Mesendoderm (in vitro differentiated cells): ENCODE measurements around the gene SLC2A11.
"Not testable (repeated sequence)": the region's sequence is repeated elsewhere in the genome, so short reads cannot be mapped to it uniquely, and the experiment has no call there.

Experiments used
- DNase-seq: peaks from one replicate; pipeline ENCODE4 v3.0.0; 2013
- H2AK5ac ChIP-seq: 2 replicates; pipeline ENCODE4 v1.6.1; 2013; ENCODE audit warnings: low read length, inconsistent platforms
- H2BK120ac ChIP-seq: 2 replicates; pipeline ENCODE4 v1.6.1; 2013; ENCODE audit warnings: low read depth, mild to moderate bottlenecking, low read length, moderate library complexity, mixed read lengths
- H2BK15ac ChIP-seq: replicated peaks from 2 replicates; pipeline ENCODE4 v1.6.1; 2013; ENCODE audit warnings: low read depth, mild to moderate bottlenecking, moderate library complexity
- H2BK5ac ChIP-seq: 2 replicates; pipeline ENCODE4 v1.6.1; 2013; ENCODE audit warnings: low read length, inconsistent platforms
- H3K18ac ChIP-seq: 2 replicates; pipeline ENCODE4 v1.6.1; 2013; ENCODE audit warnings: mild to moderate bottlenecking, low read length, mixed read lengths
- H3K23ac ChIP-seq: one replicate; pipeline ENCODE4 v1.6.1; 2013; ENCODE audit warnings: low read length
- H3K27ac ChIP-seq: 2 replicates; pipeline ENCODE4 v1.5.1; 2013; ENCODE audit warnings: low read depth, mild to moderate bottlenecking, inconsistent platforms, low read length, moderate library complexity
- H3K27me3 ChIP-seq: 2 replicates; pipeline ENCODE4 v1.6.1; 2013; ENCODE audit warnings: low read length, control low read depth, mild to moderate bottlenecking, inconsistent platforms; ENCODE audit not compliant: insufficient read depth, poor library complexity
- H3K36me3 ChIP-seq: 2 replicates; pipeline ENCODE4 v1.6.1; 2013; ENCODE audit warnings: low read length, inconsistent platforms; ENCODE audit not compliant: control insufficient read depth, insufficient read depth
- H3K4ac ChIP-seq: one replicate; pipeline ENCODE4 v1.6.1; 2013; ENCODE audit warnings: low read depth, mild to moderate bottlenecking, low read length, moderate library complexity
- H3K4me1 ChIP-seq: 2 replicates; pipeline ENCODE4 v1.6.1; 2013; ENCODE audit warnings: low read depth, low read length, inconsistent platforms; ENCODE audit not compliant: control insufficient read depth
- H3K4me2 ChIP-seq: 2 replicates; pipeline ENCODE4 v1.6.1; 2013; ENCODE audit warnings: low read length
- H3K4me3 ChIP-seq: 2 replicates; pipeline ENCODE4 v1.5.1; 2013; ENCODE audit warnings: mild to moderate bottlenecking, low read length
- H3K56ac ChIP-seq: one replicate; pipeline ENCODE4 v1.6.1; 2013; ENCODE audit warnings: low read length
- H3K79me1 ChIP-seq: 2 replicates; pipeline ENCODE4 v1.6.1; 2013; ENCODE audit warnings: low read length, inconsistent platforms
- H3K79me2 ChIP-seq: 2 replicates; pipeline ENCODE4 v1.6.1; 2013; ENCODE audit warnings: mild to moderate bottlenecking, low read length; ENCODE audit not compliant: control insufficient read depth, insufficient read depth
- H3K9ac ChIP-seq: 2 replicates; pipeline ENCODE4 v1.6.1; 2013; ENCODE audit warnings: low read length, inconsistent platforms
- H4K5ac ChIP-seq: one replicate; pipeline ENCODE4 v1.6.1; 2013; ENCODE audit warnings: low read length
- H4K8ac ChIP-seq: one replicate; pipeline ENCODE4 v1.6.1; 2013; ENCODE audit warnings: low read depth, mild to moderate bottlenecking, control low read depth, low read length, moderate library complexity
- WGBS: extraction: QIAGEN DNeasy Blood & Tissue Kit; methylation state at CpG from one replicate; pipeline ENCODE4 v1.1.7; 2013; ENCODE audit warnings: low lambda C conversion rate, missing lambda C conversion rate; ENCODE audit not compliant: insufficient coverage; ENCODE audit errors: extremely low coverage; 5-methylcytosine and 5-hydroxymethylcytosine counted together

SLC2A11 gene

DNA sequence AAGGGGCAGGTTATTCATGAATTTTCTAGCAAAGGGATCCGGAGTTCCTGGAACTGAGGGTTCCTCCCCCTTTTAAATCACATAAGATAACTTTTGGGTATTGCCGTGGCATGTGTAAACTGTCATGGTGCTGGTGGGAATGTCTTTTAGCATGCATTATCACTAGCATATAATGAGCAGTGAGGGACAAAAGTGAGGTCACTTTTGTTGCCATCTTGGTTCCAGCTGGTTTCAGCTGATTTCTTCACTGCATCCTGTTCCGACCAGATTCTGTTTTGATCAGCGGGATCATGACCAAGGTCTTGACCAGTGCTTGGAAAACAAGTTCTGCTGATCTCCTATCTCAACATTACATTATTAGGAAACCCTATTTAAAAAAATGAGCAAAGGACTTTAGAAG is 43.9 kb downstream of the SLC2A11 start:
- DNase-seq, result no peak
- Histone ChIP-seq H4K5ac (no peak overlapping the region), H3K79me2 (no peaks in the 10 kb centered on the region), H3K9ac (no peak overlapping the region), H2BK5ac (no peak overlapping the region), H4K8ac (no peak overlapping the region), H3K18ac (no peak overlapping the region), H3K27ac (no peak overlapping the region), H3K79me1 (peaks cover 4% of the 10 kb centered on the region), H3K4me3 (no peak overlapping the region), H3K23ac (no peak overlapping the region), H3K27me3 (no peaks in the 10 kb centered on the region), H3K56ac (no peak overlapping the region), H3K4me2 (no peak overlapping the region), H3K36me3 (peaks cover 4% of the 10 kb centered on the region), H2BK120ac (no peak overlapping the region), H2BK15ac (no peak overlapping the region), H2AK5ac (no peak overlapping the region), H3K4ac (no peak overlapping the region), H3K4me1 (no peaks in the 10 kb centered on the region)
- no CpG with 5 or more reads among the region's 4 CpGs for WGBS

DNA sequence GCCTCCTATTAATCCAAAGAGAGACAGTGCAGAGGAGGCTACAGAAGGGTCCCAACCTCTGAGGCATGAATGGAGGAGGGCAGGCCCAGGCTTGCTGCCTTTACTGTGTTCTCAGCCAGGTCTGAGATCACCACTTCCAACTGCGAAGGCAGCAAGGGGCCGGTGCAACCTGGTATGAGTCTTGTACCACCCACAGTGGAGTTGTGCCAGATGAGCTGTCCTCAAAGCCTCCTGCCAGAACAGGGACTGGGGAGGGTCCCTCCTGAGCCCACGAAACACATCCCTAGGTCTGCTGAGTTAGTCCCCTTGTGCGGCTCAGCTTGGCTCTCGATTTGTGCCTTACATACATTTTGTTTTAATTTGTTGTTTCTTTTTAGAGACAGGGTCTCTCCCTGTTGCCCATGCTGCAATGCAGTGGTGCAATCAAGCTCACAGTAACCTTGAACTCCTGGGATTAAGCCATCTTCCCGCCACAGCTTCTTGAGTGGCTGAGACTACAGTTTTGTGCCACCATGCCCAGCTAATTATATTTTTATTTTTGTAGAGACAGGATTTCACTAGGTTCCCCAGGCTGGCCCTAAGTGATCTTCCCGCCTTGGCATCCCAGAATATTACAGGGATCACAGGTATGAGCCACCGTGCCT is 45.8 kb downstream of the SLC2A11 start:
- Histone ChIP-seq H3K36me3 (no peaks in the 10 kb centered on the region), H3K4me2 (no peak overlapping the region), H4K5ac (no peak overlapping the region), H4K8ac (no peak overlapping the region), H3K27ac (no peak overlapping the region), H3K79me1 (no peaks in the 10 kb centered on the region), H2BK15ac (no peak overlapping the region), H3K4ac (no peak overlapping the region), H3K18ac (no peak overlapping the region), H3K9ac (no peak overlapping the region), H3K79me2 (no peaks in the 10 kb centered on the region), H3K23ac (no peak overlapping the region), H2AK5ac (no peak overlapping the region), H3K4me1 (no peaks in the 10 kb centered on the region), H3K27me3 (no peaks in the 10 kb centered on the region), H2BK5ac (no peak overlapping the region), H2BK120ac (no peak overlapping the region), H3K56ac (no peak overlapping the region), H3K4me3 (no peak overlapping the region)
- WGBS, result no CpG with 5 or more reads among the region's 8 CpGs
- DNase-seq, result no peak

DNA sequence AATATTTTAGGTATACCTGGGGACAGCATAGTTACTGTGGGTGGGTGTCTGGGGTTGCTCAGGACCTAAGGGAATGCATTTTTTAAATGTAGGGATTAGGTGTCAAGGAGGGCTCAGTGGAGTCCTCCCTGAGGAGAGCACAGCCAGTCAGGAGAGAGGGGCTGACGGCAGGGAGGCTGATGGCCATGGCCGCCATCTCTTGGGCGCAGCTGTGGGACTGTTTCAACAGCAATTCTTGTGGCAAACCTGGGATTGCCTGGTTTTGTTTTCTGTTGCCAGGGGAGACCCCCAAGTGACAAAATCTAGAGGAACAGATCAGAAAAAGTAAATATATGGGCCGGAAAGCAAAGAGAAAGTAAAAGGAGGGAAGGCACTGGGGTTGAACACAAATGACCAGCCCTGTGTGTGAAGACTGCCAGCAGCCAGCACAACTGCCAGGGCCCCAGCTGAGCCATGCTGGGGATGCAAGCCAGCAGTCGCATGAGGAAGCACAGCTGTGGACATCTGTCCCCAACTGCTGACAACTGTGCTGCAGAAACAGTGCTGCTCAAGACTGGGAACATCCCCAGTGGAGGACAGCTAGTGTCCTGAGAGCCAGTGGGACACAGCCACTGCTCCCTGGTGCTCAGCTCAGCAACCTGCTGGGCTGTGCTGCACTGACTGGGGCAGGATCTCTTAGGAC is 47.0 kb downstream of the SLC2A11 start:
- Histone ChIP-seq H3K36me3 (no peaks in the 10 kb centered on the region), H3K18ac (no peak overlapping the region), H4K8ac (no peak overlapping the region), H2BK15ac (no peak overlapping the region), H3K4me3 (no peak overlapping the region), H3K27ac (no peak overlapping the region), H3K79me1 (no peaks in the 10 kb centered on the region), H2BK120ac (no peak overlapping the region), H3K4me1 (no peaks in the 10 kb centered on the region), H3K27me3 (no peaks in the 10 kb centered on the region), H2AK5ac (no peak overlapping the region), H3K9ac (no peak overlapping the region), H3K23ac (no peak overlapping the region), H2BK5ac (no peak overlapping the region), H3K4me2 (no peak overlapping the region), H3K56ac (no peak overlapping the region), H3K79me2 (no peaks in the 10 kb centered on the region), H3K4ac (no peak overlapping the region), H4K5ac (no peak overlapping the region)
- DNase-seq, result no peak
- no CpG with 5 or more reads among the region's 5 CpGs for WGBS

DNA sequence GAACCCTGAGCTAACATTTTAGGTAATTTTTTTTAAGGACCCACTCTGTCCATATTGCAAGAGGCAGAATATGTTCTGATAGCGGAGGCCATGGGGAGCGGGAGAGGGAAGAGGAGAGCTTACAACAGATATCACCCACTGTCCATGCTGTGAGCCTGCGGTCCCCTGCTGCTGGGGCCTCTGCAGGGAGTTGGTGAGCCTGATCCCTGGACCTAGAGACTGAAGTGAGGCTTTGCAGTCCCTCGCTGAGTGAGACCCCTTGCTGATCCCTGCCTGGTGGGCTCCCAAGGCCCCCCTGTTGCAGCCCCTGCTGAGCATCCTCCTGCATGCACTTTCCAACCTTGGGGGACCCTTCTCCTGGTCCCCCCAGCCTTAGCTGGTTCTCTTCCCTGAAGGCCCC is 49.0 kb downstream of the SLC2A11 start:
- no peaks in the 10 kb centered on the region for H3K27me3 ChIP-seq
- no peak for DNase-seq
- H2BK120ac ChIP-seq, result no peak overlapping the region
- H3K79me1 ChIP-seq, result no peaks in the 10 kb centered on the region
- no peak overlapping the region for H3K9ac ChIP-seq
- H3K18ac ChIP-seq, result no peak overlapping the region
- H3K23ac ChIP-seq, result no peak overlapping the region
- no peaks in the 10 kb centered on the region for H3K79me2 ChIP-seq
- no peak overlapping the region for H3K4ac ChIP-seq
- no peak overlapping the region for H2BK15ac ChIP-seq
- H3K27ac ChIP-seq, result no peak overlapping the region
- no peak overlapping the region for H2BK5ac ChIP-seq
- no peak overlapping the region for H2AK5ac ChIP-seq
- H3K56ac ChIP-seq, result no peak overlapping the region
- no peak overlapping the region for H3K4me2 ChIP-seq
- no peak overlapping the region for H3K4me3 ChIP-seq
- no peak overlapping the region for H4K8ac ChIP-seq
- no CpG with 5 or more reads among the region's 4 CpGs for WGBS
- H3K36me3 ChIP-seq, result no peaks in the 10 kb centered on the region
- no peaks in the 10 kb centered on the region for H3K4me1 ChIP-seq
- H4K5ac ChIP-seq, result no peak overlapping the region

DNA sequence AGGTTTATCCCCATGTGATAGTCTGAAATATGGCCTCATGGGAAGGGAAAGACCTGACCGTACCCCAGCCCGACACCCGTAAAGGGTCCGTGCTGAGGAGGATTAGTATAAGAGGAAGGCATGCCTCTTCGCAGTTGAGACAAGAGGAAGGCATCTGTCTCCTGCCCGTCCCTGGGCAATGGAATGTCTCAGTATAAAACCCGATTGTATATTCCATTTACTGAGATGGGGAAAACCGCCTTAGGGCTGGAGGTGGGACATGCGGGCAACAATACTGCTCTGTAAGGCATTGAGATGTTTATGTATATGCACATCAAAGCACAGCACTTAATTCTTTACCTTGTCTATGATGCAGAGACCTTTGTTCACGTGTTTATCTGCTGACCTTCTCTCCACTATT is 49.7 kb downstream of the SLC2A11 start:
- not testable (repeated sequence) for H2AK5ac ChIP-seq, H3K79me1 ChIP-seq, H3K4me2 ChIP-seq, H2BK5ac ChIP-seq, H3K9ac ChIP-seq, H3K27ac ChIP-seq, H2BK15ac ChIP-seq, H2BK120ac ChIP-seq, H3K4me3 ChIP-seq, H3K79me2 ChIP-seq, H3K4me1 ChIP-seq, H4K8ac ChIP-seq, H3K27me3 ChIP-seq, H3K56ac ChIP-seq, H3K4ac ChIP-seq, H3K23ac ChIP-seq, H3K36me3 ChIP-seq, H3K18ac ChIP-seq, DNase-seq, H4K5ac ChIP-seq
- no CpG with 5 or more reads among the region's 10 CpGs for WGBS
